Sigmoid colon (tissue), 7 donors: ENCODE results near the gene NCR3LG1. TPM values are rescaled to one million over a fixed set of nuclear protein-coding genes. Genes with fewer than 3 reads are reported as not detected.

Experiments
- DNase-seq: peaks from one replicate; pipeline ENCODE4 v3.0.0-alpha.2; 2019
- H3K27ac ChIP-seq, 4 donors: fragments of 200-600 bp; sonication (generic); one replicate each; pipeline ENCODE4 v1.5.1; 2016 to 2019; ENCODE audit warnings: mild to moderate bottlenecking in 1 of 4
- H3K27me3 ChIP-seq, 3 donors: fragments of 200-600 bp; sonication (generic); one replicate each; pipeline ENCODE4 v1.5.1; 2019; ENCODE audit warnings: mild to moderate bottlenecking in 1 of 3
- H3K36me3 ChIP-seq, 4 donors: fragments of 200-600 bp; sonication (generic); one replicate each; pipeline ENCODE4 v1.5.1; 2016 to 2019
- H3K4me1 ChIP-seq, 4 donors: fragments of 200-600 bp; sonication (generic); one replicate each; pipeline ENCODE4 v1.5.1; 2017 to 2019
- H3K4me3 ChIP-seq, 4 donors: fragments of 200-600 bp; sonication (generic); one replicate each; pipeline ENCODE4 v1.5.1; 2017 to 2019; ENCODE audit warnings: mild to moderate bottlenecking in 2 of 4, moderate library complexity in 1 of 4
- H3K9me3 ChIP-seq, 4 donors: fragments of 200-600 bp in 3 of 4; sonication (generic) in 3 of 4; one replicate each; pipeline versions ENCODE4 v1.5.1 to v1.6.1; 2013 to 2019
- EP300 ChIP-seq, 4 donors: sonication (generic); formaldehyde crosslinking; IDR thresholded peaks; one replicate each; pipeline ENCODE4 v1.6.1; 2017; ENCODE audit warnings: antibody characterized with exemption in 4 of 4
- POLR2A ChIP-seq, 2 donors: fragments of 450-650 bp; IDR thresholded peaks; one replicate each; pipeline ENCODE4 v1.6.1; 2016; ENCODE audit warnings: antibody characterized with exemption in 2 of 2, mild to moderate bottlenecking in 2 of 2, moderate library complexity in 2 of 2
- POLR2AphosphoS5 ChIP-seq, 4 donors: sonication (generic); formaldehyde crosslinking; IDR thresholded peaks; one replicate each; pipeline ENCODE4 v1.6.1; 2017; ENCODE audit warnings: antibody characterized with exemption in 4 of 4
- WGBS, 2 donors: extraction: QIAGEN DNeasy Blood & Tissue Kit; methylation state at CpG; one replicate each; pipeline ENCODE4 v1.1.7; 2013; 5-methylcytosine and 5-hydroxymethylcytosine counted together
- intact Hi-C: fragments of 100-400 bp; cut with DNase I; formaldehyde crosslinking; loops from one replicate; pipeline ENCODE4 v1.15.1; 2023
- polyA plus RNA-seq, 3 donors: library from polyadenylated mRNA; stranded (reverse); fragments of 200-250 nt; gene quantifications; one replicate each; pipeline ENCODE4 v1.2.3, GENCODE V29; 2013
- total RNA-seq, 4 donors: library from RNA; depleted of rRNA; stranded (reverse); fragments of >200 nt; gene quantifications; one replicate each; pipeline ENCODE4 v1.1.0, GENCODE V29; 2016
- TF ChIP-seq, protein P1 (sequence below), 4 experiments: fragments of 450-650 bp in 3 of 4; fragments of 200-600 bp in 1 of 4; IDR thresholded peaks; one replicate each; pipeline ENCODE4 v1.5.1; 2016 to 2019; ENCODE audit warnings: antibody characterized with exemption in 4 of 4, mild to moderate bottlenecking in 3 of 4, moderate library complexity in 2 of 4
- donor health status: healthy with polysubstance abuse.
- donor health status: Bipolar disorder and iron deficiency.
- donor health status: healthy.

NCR3LG1 gene
- total and polyA plus RNA-seq, 7 donors: 0.69 to 4.6 (median 2.1) TPM; not detected in 1

DNA sequence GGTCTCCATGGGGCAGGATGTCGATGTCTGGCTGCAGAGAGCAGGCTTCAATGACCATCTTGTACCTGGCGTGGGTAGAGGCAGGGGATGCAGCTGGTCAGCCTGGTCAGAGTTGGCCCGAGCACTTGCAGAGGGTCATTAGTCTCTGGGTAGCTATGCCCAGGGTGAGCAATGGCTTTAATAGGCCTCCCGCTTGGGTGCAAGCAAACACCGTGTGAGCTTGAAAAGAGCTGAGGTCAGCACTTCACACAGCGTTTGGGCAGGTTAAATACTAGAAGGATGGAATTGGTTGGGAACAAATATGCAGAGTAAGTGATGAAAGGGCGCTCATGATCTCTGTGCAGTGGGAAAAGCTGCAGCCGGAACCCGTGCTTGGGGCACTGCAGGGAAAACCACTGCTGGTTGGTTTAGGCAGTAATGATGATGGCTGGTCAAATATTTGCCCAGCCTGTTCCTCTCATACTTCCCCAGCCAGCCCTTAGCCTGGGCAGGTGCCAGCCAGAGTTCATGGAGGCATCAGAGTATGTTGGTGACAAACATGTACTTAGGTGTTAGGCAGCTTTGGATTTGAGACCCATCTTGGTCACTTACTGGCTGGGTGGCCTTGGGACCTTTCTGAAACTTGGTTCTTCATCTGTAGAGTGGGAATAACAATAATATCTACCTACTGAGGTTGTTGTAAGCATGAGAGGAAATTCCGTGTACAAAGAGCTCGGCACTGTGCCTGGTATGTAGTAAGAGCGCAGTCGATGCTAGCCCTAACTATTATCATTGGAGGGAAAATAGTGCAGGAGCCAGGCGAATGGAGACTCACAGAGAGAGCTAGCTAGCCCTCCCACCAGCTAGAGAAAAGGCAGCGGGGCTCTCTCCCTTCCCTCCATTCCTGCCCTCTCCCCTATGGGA, 62.1 kb downstream of the NCR3LG1 start:
- DNase-seq: no peak
- Histone ChIP-seq H3K27ac (no peak overlapping the region), H3K4me1 (no peaks in the 10 kb centered on the region), H3K9me3 (no peaks in the 10 kb centered on the region), H3K27me3 (no peaks in the 10 kb centered on the region), H3K4me3 (no peak overlapping the region), H3K36me3 (no peaks in the 10 kb centered on the region)
- intact Hi-C loops: no loop called here
- no peak for TF ChIP-seq POLR2A (IDR thresholded peaks at IDR 0.05)
- no peak for TF ChIP-seq EP300 (IDR thresholded peaks at IDR 0.05)
- TF ChIP-seq, protein P1, sequence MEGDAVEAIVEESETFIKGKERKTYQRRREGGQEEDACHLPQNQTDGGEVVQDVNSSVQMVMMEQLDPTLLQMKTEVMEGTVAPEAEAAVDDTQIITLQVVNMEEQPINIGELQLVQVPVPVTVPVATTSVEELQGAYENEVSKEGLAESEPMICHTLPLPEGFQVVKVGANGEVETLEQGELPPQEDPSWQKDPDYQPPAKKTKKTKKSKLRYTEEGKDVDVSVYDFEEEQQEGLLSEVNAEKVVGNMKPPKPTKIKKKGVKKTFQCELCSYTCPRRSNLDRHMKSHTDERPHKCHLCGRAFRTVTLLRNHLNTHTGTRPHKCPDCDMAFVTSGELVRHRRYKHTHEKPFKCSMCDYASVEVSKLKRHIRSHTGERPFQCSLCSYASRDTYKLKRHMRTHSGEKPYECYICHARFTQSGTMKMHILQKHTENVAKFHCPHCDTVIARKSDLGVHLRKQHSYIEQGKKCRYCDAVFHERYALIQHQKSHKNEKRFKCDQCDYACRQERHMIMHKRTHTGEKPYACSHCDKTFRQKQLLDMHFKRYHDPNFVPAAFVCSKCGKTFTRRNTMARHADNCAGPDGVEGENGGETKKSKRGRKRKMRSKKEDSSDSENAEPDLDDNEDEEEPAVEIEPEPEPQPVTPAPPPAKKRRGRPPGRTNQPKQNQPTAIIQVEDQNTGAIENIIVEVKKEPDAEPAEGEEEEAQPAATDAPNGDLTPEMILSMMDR (IDR thresholded peaks at IDR 0.05): no peak
- no peak for TF ChIP-seq POLR2AphosphoS5 (IDR thresholded peaks at IDR 0.05)
- WGBS, 2 donors: 34 to 71% methylated on average over 15 of the region's 15 CpGs

DNA sequence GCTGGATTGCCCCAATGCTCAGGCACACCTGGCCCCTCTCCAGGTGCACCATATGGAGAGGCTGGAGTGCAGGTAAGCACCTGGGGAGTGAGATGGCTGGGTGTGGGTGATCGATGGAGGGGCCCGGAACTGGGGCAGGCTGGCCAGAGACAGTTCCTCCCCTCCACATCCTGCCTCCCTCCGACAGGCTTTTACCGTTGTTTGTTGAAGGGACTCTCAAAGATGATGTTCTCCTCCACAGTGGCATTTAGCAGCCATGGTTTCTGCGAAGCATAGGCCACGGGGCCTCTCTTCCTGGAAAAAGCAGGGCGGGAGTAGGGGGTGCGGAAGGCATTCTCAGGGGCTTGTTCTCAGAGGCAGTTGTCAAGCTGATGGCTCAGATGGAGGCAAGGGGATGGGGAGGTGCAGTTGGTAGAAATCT, 62.7 kb downstream of the NCR3LG1 start:
- no peak overlapping the region for H3K27ac ChIP-seq

DNA sequence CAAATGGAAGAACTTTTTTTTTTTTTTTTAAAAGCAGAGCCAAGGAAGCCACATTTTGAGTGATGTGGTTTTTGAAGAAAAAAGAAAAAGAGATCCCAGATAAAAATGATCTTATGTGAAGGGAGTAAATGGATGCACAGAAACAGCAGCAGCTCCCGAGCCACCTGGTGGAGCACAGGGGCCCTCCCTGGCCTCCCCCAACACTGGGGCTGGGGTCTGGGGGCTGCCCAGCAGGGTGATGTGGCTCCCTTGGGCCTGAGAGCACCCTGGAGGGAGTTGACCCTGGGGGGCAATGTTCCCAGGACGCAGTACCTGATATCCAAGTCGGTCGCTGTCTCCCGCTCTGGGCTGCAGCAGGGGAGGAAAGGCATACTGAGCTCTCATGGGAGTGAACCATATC, 63.4 kb downstream of the NCR3LG1 start:
- intact Hi-C loops: no loop called here
- WGBS, 2 donors: 85 to 95% methylated on average over 5 of the region's 5 CpGs
- H3K4me1 ChIP-seq: no peaks in the 10 kb centered on the region
- TF ChIP-seq POLR2A (IDR thresholded peaks at IDR 0.05) (no peak), POLR2AphosphoS5 (IDR thresholded peaks at IDR 0.05) (no peak)
- H3K9me3 ChIP-seq: no peaks in the 10 kb centered on the region
- H3K4me3 ChIP-seq: no peak overlapping the region
- H3K27ac ChIP-seq: no peak overlapping the region
- H3K27me3 ChIP-seq: peaks cover 0 to 6% (median 0%) of the 10 kb centered on the region in 3 donors
- DNase-seq: no peak
- H3K36me3 ChIP-seq: no peaks in the 10 kb centered on the region

More for the DNA sequence above, 62.7 kb downstream of the NCR3LG1 start:
- 52 to 60% methylated on average over 8 of the region's 8 CpGs for WGBS, 2 donors
- Histone ChIP-seq H3K36me3 (no peaks in the 10 kb centered on the region), H3K9me3 (no peaks in the 10 kb centered on the region), H3K27me3 (no peaks in the 10 kb centered on the region), H3K4me1 (no peaks in the 10 kb centered on the region), H3K4me3 (no peak overlapping the region)
- TF ChIP-seq POLR2A (IDR thresholded peaks at IDR 0.05) (no peak), POLR2AphosphoS5 (IDR thresholded peaks at IDR 0.05) (no peak), EP300 (IDR thresholded peaks at IDR 0.05) (no peak)
- TF ChIP-seq, protein P1 (IDR thresholded peaks at IDR 0.05): no peak
- DNase-seq: no peak
- intact Hi-C loops: no loop called here

DNA sequence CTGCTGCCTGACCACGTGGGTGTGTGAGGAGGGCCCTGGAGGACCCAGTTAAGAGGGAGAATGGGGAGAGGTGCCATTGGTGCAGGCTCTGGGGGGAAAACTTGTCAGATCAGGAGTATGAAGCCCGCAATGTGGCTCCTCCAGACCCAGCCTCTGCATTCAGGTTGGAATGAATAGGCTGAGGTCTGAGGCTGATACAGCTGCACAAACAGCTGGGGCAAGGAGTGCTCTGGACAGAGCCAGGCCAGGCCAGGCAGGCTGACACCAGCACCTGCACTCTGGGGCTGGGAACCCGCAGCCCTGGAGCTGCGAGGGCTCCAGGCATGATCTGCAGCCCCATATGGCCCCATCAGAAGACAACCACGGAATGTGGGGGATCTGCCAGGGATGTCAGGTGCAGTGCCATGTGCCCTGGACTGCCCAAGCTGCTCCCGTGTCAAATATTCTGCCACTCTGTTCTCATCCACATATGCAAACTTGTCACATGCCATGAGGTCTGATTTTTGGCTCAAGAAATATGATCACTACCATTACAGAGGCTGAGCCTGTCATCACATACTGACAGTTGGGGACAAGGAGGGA, 64.0 kb downstream of the NCR3LG1 start:
- Histone ChIP-seq H3K27ac (no peak overlapping the region), H3K27me3 (peaks cover 0 to 12% (median 0%) of the 10 kb centered on the region in 3 donors), H3K4me3 (no peak overlapping the region), H3K36me3 (no peaks in the 10 kb centered on the region), H3K4me1 (no peaks in the 10 kb centered on the region), H3K9me3 (no peaks in the 10 kb centered on the region)
- no peak for DNase-seq
- WGBS, 2 donors: 73 to 85% methylated on average over 6 of the region's 6 CpGs
- intact Hi-C loops: no loop called here
- no peak for TF ChIP-seq POLR2A (IDR thresholded peaks at IDR 0.05)
- no peak for TF ChIP-seq EP300 (IDR thresholded peaks at IDR 0.05)
- TF ChIP-seq, protein P1 (IDR thresholded peaks at IDR 0.05): no peak
- no peak for TF ChIP-seq POLR2AphosphoS5 (IDR thresholded peaks at IDR 0.05)

DNA sequence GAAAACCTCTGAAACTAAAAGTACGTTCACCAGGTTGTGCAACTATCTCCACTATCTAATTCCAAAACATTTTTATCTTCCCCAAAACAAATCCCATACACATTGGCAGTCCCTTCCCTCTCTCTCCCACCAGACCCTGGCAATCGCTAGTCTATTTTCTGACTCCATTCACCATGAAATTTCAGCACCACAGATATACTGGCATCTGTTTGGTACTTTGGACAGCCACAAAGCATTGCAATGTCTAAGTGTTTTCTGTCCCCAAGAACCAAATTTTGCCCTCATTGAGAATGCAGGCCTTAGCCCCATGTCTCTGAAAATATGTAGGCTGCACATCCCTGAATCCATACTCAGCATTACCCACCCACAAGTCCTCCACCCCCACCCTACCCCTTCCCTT, 64.9 kb downstream of the NCR3LG1 start:
- Histone ChIP-seq H3K27ac (no peak overlapping the region), H3K4me3 (no peak overlapping the region), H3K27me3 (peaks cover 0 to 15% (median 0%) of the 10 kb centered on the region in 3 donors), H3K9me3 (no peaks in the 10 kb centered on the region), H3K4me1 (no peaks in the 10 kb centered on the region), H3K36me3 (no peaks in the 10 kb centered on the region)
- DNase-seq: no peak
- 84 to 86% methylated on average over 2 of the region's 2 CpGs for WGBS, 2 donors
- TF ChIP-seq POLR2AphosphoS5 (IDR thresholded peaks at IDR 0.05) (no peak), EP300 (IDR thresholded peaks at IDR 0.05) (no peak)
- TF ChIP-seq, protein P1 (IDR thresholded peaks at IDR 0.05): no peak
- intact Hi-C loops: no loop called here
